GM21786 (cell line): ENCODE results near the gene FAR1.

Experiments used
- ATAC-seq: cut with Tn5 transposase; IDR thresholded peaks from one replicate; pipeline ENCODE4 v1.9.1; 2021; ENCODE audit not compliant: unreplicated experiment

FAR1 gene

DNA sequence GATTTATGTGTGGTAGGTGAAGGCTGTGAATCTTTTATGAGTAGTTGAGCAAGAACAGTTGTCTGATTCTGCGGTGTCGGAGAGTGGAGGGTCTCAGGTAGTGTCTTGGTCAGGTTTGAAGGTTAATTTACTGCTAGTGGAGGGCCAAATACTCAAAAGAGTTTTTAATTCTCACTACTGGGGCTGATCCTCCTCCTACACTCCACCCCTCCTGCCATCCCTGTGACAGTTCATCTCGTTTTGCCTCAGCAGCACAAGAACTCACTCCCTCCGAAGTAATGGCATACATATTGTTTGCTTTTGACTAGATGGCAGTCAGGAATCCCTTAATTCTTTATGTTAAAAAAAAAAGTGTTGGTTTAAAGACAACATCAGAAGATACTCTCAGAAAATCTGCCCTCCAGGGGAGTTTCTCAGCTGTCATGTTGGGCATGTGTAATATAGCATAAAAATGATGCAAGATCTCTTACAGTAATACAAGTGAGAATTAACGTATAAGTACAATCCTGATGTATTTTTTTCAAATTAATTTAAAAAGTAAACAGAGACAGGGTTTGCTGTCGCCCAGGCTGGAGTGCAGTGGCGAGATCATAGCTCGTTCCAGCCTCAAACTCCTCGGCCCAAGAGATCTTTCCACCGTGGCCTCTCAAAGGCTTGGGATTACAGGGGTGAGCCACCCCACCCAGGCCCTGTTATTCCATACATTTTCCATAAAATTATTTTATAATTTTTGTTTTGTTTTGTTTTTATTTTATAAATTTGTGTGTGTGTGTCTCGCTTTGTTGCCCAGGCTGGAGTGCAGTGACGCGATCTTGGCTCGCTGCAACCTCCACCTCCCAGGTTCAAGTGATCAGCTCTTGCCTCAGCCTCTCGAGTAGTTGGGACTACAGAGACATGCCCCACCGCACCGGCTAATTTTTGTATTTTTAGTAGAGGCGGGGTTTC is 1.3 kb downstream of the FAR1 start:
- no peak for ATAC-seq

DNA sequence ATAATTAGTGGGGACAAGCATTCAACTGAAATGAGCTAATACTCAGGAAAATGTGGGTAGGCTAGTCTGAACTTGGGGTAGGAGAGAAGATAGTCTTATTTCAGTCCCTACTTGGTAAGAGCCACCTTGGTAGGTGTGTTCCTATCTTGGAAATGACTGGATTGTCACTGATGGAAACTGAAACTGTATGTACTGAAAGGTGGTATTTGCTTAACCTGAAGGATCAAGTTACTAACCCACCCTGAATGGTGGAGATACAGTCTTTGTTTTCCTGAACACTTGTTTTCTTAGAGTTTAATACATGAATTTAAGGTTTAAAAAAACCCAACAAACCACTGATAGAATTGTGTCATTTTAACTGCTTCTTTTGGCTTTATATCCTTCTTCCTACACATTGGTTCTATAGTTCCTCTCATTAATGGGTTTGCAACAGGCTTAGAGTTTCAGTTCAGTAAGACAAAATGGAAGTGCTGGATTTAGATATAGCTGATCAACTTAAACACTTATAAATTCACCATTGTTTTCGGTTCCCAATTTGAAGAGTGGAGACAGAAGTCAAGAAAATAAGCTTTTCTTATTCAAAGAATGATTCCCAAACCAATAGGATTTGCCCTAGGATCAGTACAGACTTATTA is 4.2 kb downstream of the FAR1 start:
- no peak for ATAC-seq

DNA sequence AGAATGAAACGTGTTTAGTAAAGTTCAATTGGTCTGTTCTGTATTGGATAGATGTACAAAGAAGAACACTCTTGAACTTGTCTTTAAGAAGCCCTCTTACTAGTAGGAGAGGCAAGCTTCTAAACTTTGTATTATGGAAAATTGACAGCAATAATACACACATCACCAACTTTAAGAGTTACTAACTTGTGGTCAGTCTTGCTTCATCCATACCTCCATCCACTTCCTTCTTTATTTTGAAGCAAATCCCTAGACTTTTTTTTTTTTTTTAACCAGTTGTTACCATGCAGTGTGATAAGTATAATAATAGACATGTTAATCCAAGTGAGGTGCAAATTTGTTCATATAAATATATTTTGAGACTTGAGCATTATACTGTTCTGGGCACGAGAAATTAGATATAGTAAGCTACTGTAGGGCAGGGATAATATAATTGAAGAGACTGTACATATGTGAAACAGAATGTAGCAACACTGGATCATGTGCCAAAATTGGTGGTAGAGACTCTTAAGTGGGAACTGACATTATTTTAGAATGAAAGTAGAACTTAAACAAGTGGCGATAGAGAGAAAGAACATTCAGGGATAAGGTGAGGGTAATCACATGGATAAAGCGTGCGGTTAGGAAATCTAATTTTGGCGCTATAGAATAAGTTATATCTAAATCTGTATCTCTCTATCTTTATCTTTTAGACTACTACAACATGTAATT is 6.5 kb downstream of the FAR1 start:
- ATAC-seq = no peak

DNA sequence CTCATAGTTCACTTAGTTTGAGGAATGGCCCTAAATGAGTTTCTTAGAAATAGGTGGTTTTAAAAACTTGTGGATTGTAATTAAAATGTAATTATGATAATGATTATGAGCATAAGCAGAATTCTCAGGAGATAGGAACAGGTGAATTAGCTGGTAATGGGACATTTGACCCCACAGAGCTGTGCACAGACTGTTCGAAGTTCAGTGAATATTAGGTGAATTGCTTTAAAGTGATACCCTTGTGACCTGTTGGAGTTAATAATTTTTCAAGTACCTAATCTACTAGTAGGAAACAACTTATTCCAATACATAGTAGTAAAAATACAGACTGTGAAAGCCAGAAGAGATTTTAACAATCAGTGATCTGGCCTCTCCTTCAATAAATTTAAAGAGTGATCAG is 8.1 kb downstream of the FAR1 start:
- no peak for ATAC-seq

DNA sequence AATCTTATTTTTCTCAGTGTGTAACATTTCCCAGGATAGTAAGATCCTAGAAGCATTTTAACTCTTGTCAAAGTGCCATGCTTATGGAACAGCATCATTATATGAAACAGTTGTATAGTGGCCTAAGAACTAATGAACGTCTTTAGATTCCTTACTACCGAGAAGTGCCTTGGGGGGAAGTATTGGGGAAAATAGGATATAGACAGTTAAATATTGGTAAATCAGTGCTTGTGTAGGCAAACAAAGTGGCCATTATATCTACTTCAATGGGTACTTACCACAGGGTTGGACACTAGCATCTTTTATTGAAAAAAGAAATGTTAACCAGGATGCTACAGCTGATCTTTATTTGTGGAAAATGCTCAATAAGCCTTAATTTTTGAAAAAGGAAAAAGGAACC is 11.3 kb downstream of the FAR1 start:
- ATAC-seq = no peak

DNA sequence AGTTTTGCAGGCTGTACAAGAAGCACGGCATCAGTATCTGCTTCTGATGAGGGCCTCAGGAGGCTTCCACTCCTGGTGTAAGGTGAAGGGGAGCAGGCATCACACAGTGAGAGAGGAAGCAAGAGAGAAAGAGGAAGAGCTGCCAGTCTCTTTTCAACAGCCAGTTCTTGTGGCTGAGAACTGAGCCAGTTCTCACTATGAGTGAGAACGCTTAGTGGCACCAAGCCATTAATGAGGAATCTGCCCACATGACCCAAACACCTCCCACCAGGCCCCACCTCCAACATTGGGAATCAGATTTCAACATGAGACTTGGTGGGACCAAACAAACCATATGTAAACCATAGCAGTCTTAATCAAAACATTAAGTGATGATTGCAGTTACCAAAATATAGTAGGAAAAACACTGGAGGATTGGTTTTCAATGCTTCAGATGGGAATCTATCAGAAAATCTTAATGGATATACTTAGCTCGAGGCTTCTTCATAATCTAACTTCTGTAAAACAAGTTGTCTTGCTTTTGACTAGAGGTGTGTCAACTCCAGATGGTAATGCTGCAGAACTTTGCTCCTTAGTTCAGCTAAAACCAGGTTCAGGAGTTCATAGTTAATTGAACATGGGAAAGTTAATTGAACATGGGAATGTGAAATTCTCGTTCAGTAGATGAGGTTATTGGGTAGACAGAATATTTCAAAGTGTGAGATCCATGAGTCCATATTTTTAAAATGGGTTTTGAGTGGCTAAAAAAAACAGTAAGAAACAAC is 12.2 kb downstream of the FAR1 start:
- ATAC-seq = peak; percentile 94

DNA sequence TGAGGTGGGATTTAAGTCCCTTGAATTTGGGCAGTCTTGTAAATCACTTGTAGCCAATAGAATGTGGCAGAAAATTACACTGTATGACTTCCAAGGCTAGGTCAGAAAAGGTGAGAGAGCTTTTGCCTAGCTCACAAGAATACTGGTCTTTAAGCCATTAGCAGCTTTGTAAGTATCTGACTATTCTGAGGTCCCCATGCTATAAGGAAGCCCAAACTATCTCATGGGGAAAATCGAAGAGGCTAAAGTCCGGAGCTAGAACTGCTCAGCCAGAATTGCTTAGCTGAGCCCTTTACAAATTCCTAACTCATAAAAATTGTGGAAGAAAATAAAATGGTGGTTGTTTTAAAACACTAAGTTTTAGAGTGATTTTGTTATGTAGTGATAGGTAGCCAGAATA is 13.0 kb downstream of the FAR1 start:
- no peak for ATAC-seq

DNA sequence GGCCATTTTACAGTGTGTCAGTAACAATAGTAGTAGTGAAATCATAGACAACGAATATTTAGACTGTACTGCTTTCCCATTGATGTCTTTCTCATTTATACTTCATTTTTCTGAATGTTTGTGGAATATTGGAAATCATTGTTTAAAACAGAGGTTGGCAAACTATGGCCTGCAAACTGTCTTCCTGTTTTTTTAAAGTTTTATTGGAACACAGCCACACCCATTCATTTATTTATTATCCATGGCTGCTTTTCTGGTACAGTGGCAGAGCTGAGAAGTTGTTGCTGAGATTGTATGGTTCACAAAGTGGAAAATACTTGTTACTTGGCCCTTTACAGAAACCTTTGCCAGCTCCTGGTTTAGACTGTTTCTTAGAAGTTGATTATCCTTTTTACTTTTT is 13.7 kb downstream of the FAR1 start:
- ATAC-seq = no peak

DNA sequence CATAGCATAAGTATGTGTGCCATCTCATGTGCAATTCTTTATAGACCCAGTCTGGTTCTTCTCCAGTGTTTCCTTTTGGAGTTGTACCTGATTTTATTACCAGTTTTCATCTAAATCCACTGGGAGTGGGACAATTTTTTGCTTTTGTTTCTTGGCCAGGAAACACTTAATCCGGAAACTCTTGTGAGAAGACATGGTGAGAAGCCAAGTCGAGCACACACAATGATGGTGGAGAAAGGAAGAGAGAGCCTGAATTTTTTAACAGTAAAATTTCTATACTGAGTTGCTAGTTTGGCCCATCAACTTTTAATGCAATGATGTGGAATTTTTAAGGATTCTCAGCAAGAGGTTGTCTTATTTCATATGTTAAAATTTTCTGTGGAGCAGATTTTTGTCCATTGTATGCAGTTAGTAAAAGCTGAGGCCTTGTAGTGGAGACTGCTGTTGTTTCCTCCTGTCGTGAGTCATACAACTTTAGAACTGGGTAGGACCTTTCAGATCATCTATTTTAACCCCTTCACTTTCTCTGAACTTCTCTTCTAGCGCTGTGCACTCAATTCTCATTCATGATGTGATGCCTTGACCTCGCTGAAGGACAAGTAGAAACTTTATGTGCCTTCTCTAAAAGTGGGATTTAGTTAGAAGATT is 17.1 kb downstream of the FAR1 start:
- ATAC-seq = no peak

DNA sequence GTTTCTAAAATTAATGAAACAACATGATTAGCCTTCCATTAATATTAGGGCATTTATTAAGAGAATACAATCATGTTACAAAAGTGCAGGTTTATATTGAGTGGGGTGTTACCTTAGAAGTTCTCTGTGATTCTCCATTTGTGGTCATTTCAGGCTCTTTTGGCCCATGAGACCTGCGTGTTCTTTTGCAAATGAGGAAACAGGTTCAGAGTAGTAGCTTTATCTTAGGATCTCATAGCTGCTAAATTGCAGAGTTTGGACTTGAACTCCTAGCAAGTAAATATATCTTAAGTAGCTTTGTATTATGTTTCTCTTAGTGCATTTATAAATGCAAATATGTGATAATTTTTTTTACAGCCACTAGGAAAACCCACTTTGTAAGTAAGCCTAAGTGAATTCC is 18.3 kb downstream of the FAR1 start:
- ATAC-seq = no peak

DNA sequence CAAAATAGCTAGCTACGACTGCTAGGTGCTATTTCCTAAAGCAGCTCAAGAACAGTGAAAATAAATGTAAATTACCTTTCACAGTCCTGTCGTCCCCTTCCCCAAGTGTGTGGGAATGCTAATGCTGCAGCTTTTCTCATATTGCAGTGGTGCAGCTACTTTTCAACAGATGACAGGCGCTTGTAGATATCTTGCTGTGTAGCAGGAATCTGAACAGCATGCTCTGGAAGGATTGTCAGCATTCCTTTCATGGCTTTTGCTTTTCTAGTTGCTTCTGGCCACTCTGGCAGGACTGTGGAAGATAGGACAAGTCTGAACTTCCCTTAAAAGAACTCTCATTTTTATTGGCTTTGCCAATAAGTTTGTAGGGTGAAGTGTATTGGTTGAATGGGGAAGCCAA is 18.8 kb downstream of the FAR1 start:
- ATAC-seq = no peak

DNA sequence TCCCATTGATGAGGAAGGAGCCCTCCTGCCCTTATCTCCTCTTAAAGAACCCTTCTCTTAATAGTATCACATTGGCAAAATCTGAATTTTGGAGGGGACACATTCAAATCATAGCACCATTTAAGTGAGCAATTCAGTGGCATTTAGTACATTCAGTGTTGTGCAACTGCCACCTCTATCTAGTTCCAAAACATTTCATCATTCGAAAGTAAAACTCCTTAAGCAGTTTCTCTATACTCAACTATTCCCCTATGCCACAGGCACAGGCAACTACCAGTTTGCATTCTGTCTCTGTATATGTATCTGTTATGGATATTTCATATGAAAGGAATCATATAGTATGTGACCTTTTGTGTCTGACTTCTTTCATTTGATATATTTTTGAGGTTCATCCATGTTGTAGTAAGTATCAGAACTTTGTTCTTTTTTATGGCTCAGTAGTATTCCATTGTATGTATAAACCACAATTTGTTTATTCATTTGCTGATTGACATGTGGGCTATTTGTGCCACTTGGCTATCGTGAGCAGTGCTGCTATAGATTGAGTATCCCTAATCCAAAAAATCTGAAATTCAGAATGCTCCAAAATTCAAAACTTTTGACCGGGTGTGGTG is 22.9 kb downstream of the FAR1 start:
- ATAC-seq = no peak

DNA sequence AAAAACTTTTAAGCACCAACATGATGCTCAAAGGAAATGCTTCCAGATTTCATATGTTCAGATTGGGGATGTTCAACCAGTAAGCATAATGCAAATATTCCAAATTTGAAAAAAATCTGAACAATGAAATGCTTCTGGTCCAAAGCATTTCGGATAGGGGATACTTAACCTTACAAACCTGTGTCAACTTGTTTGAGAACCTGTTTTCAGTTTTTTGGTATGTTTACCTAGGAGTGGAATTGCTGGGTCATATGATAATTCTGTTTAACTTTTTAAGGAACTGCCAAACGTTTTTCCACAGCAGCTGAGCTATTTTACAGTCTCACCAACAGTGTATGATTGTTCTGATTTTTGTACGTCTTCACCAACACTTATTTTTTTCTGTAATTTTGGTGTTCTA is 23.7 kb downstream of the FAR1 start:
- ATAC-seq = no peak

DNA sequence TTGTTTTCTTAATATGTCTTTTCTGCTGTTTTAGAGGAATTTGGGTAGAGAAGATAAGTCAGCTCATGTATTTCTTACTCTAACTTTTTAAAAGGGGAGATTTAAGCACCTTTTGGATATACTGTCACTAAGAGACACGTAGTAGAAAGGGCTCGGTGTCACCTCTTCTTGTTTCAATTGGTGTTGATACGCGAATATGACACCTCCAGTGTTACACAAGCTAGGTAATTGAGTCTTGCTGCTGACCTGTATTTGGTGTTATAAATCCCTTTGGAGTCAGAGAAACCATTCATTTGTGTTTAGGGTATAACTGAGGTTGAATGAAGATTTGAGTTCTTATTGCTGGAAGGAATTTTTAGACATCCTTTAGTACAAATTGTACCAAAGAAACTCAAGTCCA is 25.6 kb downstream of the FAR1 start:
- ATAC-seq = no peak

DNA sequence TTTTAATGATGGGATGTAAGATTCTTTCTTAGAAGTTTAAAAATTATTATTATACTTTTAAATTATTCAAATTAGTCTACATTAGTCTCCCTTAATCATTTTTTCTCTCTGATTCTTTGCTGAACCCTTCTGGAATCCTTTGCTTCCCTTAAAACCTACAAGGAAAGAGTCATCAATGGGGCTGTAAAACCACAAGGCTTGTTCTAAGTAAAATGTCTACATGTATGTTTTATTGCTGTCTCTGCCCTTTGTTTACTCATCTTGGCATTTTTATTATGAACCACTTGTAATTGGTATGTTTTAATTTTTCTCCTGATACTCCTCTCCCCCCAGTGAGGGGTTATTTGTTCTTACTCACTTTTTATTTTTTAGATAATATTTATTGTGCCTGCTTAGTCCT is 27.4 kb downstream of the FAR1 start:
- ATAC-seq = no peak

DNA sequence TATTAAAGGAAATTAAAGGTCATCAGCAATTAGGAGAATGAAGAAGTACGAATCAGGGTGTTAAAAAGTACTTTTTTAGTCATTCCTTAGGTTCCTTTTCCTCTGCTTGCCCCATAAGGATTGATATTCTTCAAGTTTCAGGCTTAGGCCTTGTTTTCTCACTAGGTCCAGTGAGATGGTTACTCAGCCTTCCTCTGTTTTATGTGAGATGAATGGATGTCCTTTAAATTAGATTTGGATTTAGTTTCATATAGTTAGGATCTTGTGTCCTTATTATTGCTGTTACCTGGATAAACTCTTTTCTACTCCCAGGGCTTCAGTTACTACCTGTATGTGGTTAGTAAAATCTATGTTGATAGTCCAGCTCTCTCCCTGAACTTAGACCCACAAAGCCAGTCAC is 29.2 kb downstream of the FAR1 start:
- ATAC-seq = no peak

DNA sequence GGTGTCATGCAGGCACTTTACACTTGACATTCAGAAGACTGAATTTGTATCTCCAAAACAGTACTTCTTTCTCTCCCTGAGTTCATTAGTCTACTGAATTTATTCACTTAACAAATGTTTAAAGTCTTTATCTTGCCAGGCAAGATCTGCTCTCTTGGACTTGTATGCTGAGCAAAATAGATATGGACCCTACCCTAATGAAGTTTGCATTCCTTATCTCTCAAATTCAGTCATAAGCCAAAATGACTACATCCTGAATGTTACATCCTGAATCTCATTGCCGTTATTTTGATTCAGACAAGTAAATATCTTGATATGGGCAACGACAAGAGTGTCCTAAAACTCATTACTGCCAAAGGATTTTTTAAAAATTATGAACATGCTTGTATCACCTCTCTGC is 29.7 kb downstream of the FAR1 start:
- no peak for ATAC-seq

DNA sequence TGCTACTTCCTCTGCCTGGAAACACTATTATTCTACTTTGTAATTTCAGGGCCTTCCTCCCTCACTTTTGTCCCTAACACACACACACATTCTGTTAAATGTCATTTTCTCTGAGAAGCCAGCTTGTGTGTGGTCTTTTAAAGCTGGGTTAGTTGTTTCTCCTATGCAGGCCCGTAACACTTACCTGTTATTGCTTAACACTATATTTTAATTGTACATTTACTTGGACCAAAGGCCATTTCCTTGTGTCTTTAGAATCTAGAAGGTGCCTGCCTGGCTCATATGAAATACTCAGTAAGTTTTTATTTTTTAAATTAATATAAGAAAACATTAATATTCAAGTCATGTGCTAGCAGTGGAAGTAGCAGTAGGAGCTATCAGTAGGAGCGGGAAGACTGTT is 30.6 kb downstream of the FAR1 start:
- ATAC-seq = no peak

DNA sequence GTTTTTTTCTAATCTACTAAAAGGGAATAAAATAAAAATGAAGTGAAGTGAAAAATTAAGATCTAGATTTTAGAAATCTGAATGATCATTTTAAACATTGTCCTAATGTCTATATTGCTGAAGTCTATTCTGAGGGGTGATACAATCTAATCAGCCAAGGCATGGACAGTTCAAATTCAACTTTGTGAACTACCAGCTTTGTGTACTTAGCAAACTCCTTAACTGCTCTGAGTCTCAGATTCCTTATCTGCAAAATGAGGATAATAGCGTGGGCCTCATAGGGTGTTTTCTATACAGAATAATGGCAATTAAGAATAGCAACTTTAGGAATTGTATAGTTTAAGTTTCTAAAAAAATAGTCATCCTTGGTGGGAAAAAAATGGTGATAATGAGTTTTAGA is 31.4 kb downstream of the FAR1 start:
- ATAC-seq = no peak

DNA sequence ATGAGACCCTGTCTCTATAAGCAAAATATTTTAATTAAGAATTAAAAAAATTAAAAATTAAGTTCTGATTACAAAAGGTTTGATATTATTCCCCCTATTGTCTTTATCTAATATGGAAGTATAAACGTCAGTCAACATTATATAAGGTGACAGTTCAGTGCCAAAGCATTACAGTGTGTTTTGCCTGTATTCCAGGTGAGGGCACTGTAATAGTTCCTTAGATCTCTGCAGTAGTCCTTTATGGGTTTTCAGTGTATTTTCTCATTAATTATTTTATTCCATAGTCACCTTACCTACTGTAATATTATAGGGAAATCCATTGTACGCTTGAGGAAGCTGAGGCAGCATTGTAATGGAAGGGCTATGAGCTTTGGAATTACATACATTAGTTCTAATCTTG is 33.0 kb downstream of the FAR1 start:
- no peak for ATAC-seq
